Naive thymus-derived CD4-positive, alpha-beta T cell (primary cell): ENCODE results near the gene A4GNT. TPM values are rescaled to one million over a fixed set of nuclear protein-coding genes. Genes with fewer than 3 reads are reported as not detected.

Experiments
- ATAC-seq: fragments of 150-1000 bp; cut with Tn5 transposase; 2 replicates; pipeline ENCODE4 v1.10.0; 2021; ENCODE audit warnings: mild to moderate bottlenecking, moderate library complexity
- CTCF ChIA-PET: fragments of 350-600 bp; sonication (Branson Sonifier 250); formaldehyde crosslinking; loops from one replicate; lab custom pipeline; 2021; ENCODE audit warnings: antibody characterized with exemption; lab: Charles Lee
- POLR2A ChIA-PET: fragments of 350-600 bp; sonication (Branson Sonifier 250); formaldehyde crosslinking; loops from one replicate; lab custom pipeline; 2021; ENCODE audit warnings: antibody characterized with exemption, inconsistent platforms; lab: Charles Lee
- DNase-seq, 9 donors: peaks; one replicate each; pipeline versions ENCODE4 v3.0.0 to v3.0.0-alpha.2; 2020 to 2022; ENCODE audit warnings: mixed read lengths in 1 of 9
- H3K27ac ChIP-seq: one replicate; pipeline ENCODE4 v1.7.0; 2013; ENCODE audit warnings: mild to moderate bottlenecking, low read depth, low read length, moderate library complexity
- H3K27me3 ChIP-seq, 2 donors: one replicate each; pipeline ENCODE4 v1.7.0; 2013; ENCODE audit warnings: low read length in 2 of 2, mild to moderate bottlenecking in 2 of 2, moderate library complexity in 2 of 2; ENCODE audit not compliant: control insufficient read depth in 2 of 2, insufficient read depth in 2 of 2
- H3K36me3 ChIP-seq, 3 experiments: 1 replicate in 2 of 3; 2 replicates in 1 of 3; pipeline ENCODE4 v1.7.0; 2013; ENCODE audit warnings: low read length in 3 of 3, mild to moderate bottlenecking in 3 of 3, moderate library complexity in 1 of 3; ENCODE audit not compliant: insufficient read depth in 3 of 3, control insufficient read depth in 2 of 3
- H3K4me1 ChIP-seq, 2 donors: one replicate each; pipeline ENCODE4 v1.7.0; 2013; ENCODE audit warnings: low read length in 2 of 2, mild to moderate bottlenecking in 2 of 2, moderate library complexity in 1 of 2; ENCODE audit not compliant: control insufficient read depth in 2 of 2, insufficient read depth in 2 of 2
- H3K4me3 ChIP-seq: 2 replicates; pipeline ENCODE4 v1.7.0; 2013; ENCODE audit warnings: mild to moderate bottlenecking, low read length
- H3K9me3 ChIP-seq, 3 experiments: 1 replicate in 2 of 3; 2 replicates in 1 of 3; pipeline ENCODE4 v1.7.0; 2013; ENCODE audit warnings: low read length in 3 of 3; ENCODE audit not compliant: control insufficient read depth in 2 of 3
- H3K27ac Mint-ChIP-seq, 9 donors: one replicate each; pipeline ENCODE4 v1.8.0; 2020 to 2022; ENCODE audit warnings: mixed read lengths in 9 of 9, mild to moderate bottlenecking in 8 of 9, moderate library complexity in 5 of 9, inconsistent platforms in 2 of 9
- H3K27me3 Mint-ChIP-seq, 5 donors: one replicate each; pipeline ENCODE4 v1.8.0; 2021 to 2022; ENCODE audit warnings: mixed read lengths in 5 of 5, mild to moderate bottlenecking in 1 of 5
- H3K36me3 Mint-ChIP-seq, 5 donors: one replicate each; pipeline ENCODE4 v1.8.0; 2020 to 2022; ENCODE audit warnings: mixed read lengths in 5 of 5, mild to moderate bottlenecking in 3 of 5, inconsistent platforms in 1 of 5
- H3K4me1 Mint-ChIP-seq, 7 donors: one replicate each; pipeline ENCODE4 v1.8.0; 2020 to 2022; ENCODE audit warnings: mixed read lengths in 7 of 7, mild to moderate bottlenecking in 3 of 7, inconsistent platforms in 1 of 7
- H3K4me3 Mint-ChIP-seq, 10 donors: one replicate each; pipeline ENCODE4 v1.8.0; 2020 to 2022; ENCODE audit warnings: mild to moderate bottlenecking in 10 of 10, mixed read lengths in 10 of 10, moderate library complexity in 6 of 10, inconsistent platforms in 2 of 10
- H3K9me3 Mint-ChIP-seq, 11 donors: one replicate each; pipeline ENCODE4 v1.8.0; 2020 to 2022; ENCODE audit warnings: mixed read lengths in 11 of 11, mild to moderate bottlenecking in 4 of 11, inconsistent platforms in 1 of 11, moderate library complexity in 1 of 11
- intact Hi-C, 2 donors: fragments of 100-400 bp; cut with micrococcal nuclease; formaldehyde crosslinking; loops; one replicate each; pipeline ENCODE4 v1.15.1; 2023
- polyA plus RNA-seq, 2 donors: library from polyadenylated mRNA; unstranded; fragments of 300-500 nt; fragmentation: Illumina TruSeq; gene quantifications; one replicate each; pipeline ENCODE4 v1.2.3, GENCODE V29; 2021
- total RNA-seq, 6 experiments: library from RNA in 5 of 6; stranded (reverse) in 5 of 6; gene quantifications; 1 replicate in 5 of 6; 2 replicates in 1 of 6; pipeline ENCODE4 v1.2.3 and lab custom pipeline; 2021 to 2026

The A4GNT gene
- total RNA-seq = not detected
- polyA plus RNA-seq = not detected
- total RNA-seq (lab: John Stamatoyannopoulos, UW) = not detected

- Histone ChIP-seq H3K9me3 (no peaks in the 10 kb centered on the region), H3K4me3 (no peak within 1 kb of the TSS), H3K36me3 (no peaks in the 10 kb centered on the region), H3K27me3 (no peaks in the 10 kb centered on the region), H3K27ac (no peak within 1 kb of the TSS), H3K4me1 (no peaks in the 10 kb centered on the region)
- Mint-ChIP-seq H3K27me3 (peaks cover 0 to 37% (median 7%) of the 10 kb centered on the region in 5 donors), H3K4me1 (peaks cover 0 to 2% (median 0%) of the 10 kb centered on the region in 7 donors), H3K27ac (no peak within 1 kb of the TSS), H3K36me3 (no peaks in the 10 kb centered on the region), H3K4me3 (no peak within 1 kb of the TSS), H3K9me3 (no peaks in the 10 kb centered on the region)
- POLR2A ChIA-PET = no interaction called here
- DNase-seq (no peak), ATAC-seq (no peak)
- CTCF ChIA-PET = interaction anchor here (0.8 kb wide), 1 partner anchor 1026 kb away, joined by 3 read pairs; no protein-coding TSS in a partner anchor
- intact Hi-C loops = no loop called here
Observed at GRCh38 chr3:138132239-138132638, at the start of gene A4GNT. Gene A4GNT (minus strand): TSS chr3:138132390. CDS start chr3:138131256, 1,134 bp downstream.

GRCh38 chr3:138180375-138181029 lies 48.3 kb upstream of the A4GNT start:
- POLR2A ChIA-PET = no interaction called here
- H3K4me3 ChIP-seq = no peak overlapping the region
- H3K4me3 Mint-ChIP-seq = no peak overlapping the region
- H3K9me3 Mint-ChIP-seq = no peaks in the 10 kb centered on the region
- no peak overlapping the region for H3K27ac Mint-ChIP-seq
- no peaks in the 10 kb centered on the region for H3K9me3 ChIP-seq
- H3K4me1 ChIP-seq = no peaks in the 10 kb centered on the region
- no peaks in the 10 kb centered on the region for H3K36me3 ChIP-seq
- ATAC-seq (peak; percentile 95), DNase-seq (peak in 7 of 9 donors; percentile 16 to 53 (median 38))
- no peaks in the 10 kb centered on the region for H3K36me3 Mint-ChIP-seq
- H3K27me3 ChIP-seq = no peaks in the 10 kb centered on the region
- H3K27ac ChIP-seq = no peak overlapping the region
- H3K27me3 Mint-ChIP-seq = peaks cover 0 to 32% (median 9%) of the 10 kb centered on the region in 5 donors
- intact Hi-C loops = loop anchor here (1.0 to 10.0 kb wide), 11 partner anchors 46 to 1986 kb away; partner anchors contain the start of genes CEP70 (in 1 of the 2), MRAS (in 1 of the 2), MSL2 (in 1 of the 2) and NME9 (in 1 of the 2)
- H3K4me1 Mint-ChIP-seq = peaks cover 0 to 13% (median 5%) of the 10 kb centered on the region in 7 donors
- CTCF ChIA-PET = no interaction called here

- peaks cover 0 to 9% (median 0%) of the 10 kb centered on the region in 5 donors for H3K27me3 Mint-ChIP-seq
- Histone ChIP-seq H3K27me3 (no peaks in the 10 kb centered on the region), H3K36me3 (peaks cover 0 to 5% (median 0%) of the 10 kb centered on the region in 3 experiments), H3K4me1 (peaks cover 20 to 22% of the 10 kb centered on the region in 2 donors), H3K4me3 (peak within 1 kb of the TSS; percentile 79), H3K27ac (peak within 1 kb of the TSS; percentile 80), H3K9me3 (no peaks in the 10 kb centered on the region)
- CTCF ChIA-PET = interaction anchor here (0.5 to 0.7 kb wide), 4 partner anchors 14 to 741 kb away, joined by 3 read pairs; no protein-coding TSS in a partner anchor
- intact Hi-C loops = loop anchor here (1.0 to 5.0 kb wide), 8 partner anchors 13 to 1978 kb away; partner anchors contain the start of genes ARMC8 (in 2 of the 2), NME9 (in 2 of the 2), CEP70 (in 1 of the 2) and COPB2 (in 1 of the 2)
- H3K36me3 Mint-ChIP-seq = peaks cover 0 to 16% (median 7%) of the 10 kb centered on the region in 5 donors
- peak within 1 kb of the TSS; percentile 96 to 99 (median 97) for H3K27ac Mint-ChIP-seq
- POLR2A ChIA-PET = interaction anchor here (0.7 to 5.1 kb wide), 5 partner anchors 12 to 1422 kb away, joined by 3 to 46 read pairs (median 3); partner anchors contain the start of genes ARMC8 and STAG1
- peak; percentile 51 to 81 (median 74) for DNase-seq
- H3K9me3 Mint-ChIP-seq = no peaks in the 10 kb centered on the region
- peaks cover 22 to 56% (median 45%) of the 10 kb centered on the region in 7 donors for H3K4me1 Mint-ChIP-seq
- H3K4me3 Mint-ChIP-seq = peak within 1 kb of the TSS; percentile 87 to 99 (median 98)
- peak; percentile 91 for ATAC-seq
Observed at GRCh38 chr3:138174421-138175131, 42.4 kb upstream of the A4GNT start, which contains the start of gene DBR1. Gene DBR1 (minus strand): TSS chr3:138174921. CDS start chr3:138174795, 126 bp downstream.

- peak overlapping the region; percentile 96 to 99 (median 97) for H3K27ac Mint-ChIP-seq
- H3K27me3 Mint-ChIP-seq = peaks cover 0 to 8% (median 0%) of the 10 kb centered on the region in 5 donors
- H3K4me1 ChIP-seq = peaks cover 20 to 22% of the 10 kb centered on the region in 2 donors
- peaks cover 22 to 56% (median 45%) of the 10 kb centered on the region in 7 donors for H3K4me1 Mint-ChIP-seq
- peak; percentile 2 for ATAC-seq
- peak overlapping the region; percentile 80 for H3K27ac ChIP-seq
- CTCF ChIA-PET = interaction anchor here (0.7 kb wide), 1 partner anchor 149 kb away, joined by 3 read pairs; no protein-coding TSS in a partner anchor
- H3K9me3 ChIP-seq = no peaks in the 10 kb centered on the region
- peak overlapping the region; percentile 87 to 99 (median 98) for H3K4me3 Mint-ChIP-seq
- intact Hi-C loops = loop anchor here (1.0 to 5.0 kb wide), 8 partner anchors 13 to 1977 kb away; partner anchors contain the start of genes ARMC8 (in 2 of the 2), NME9 (in 2 of the 2), CEP70 (in 1 of the 2) and COPB2 (in 1 of the 2)
- peaks cover 0 to 7% (median 0%) of the 10 kb centered on the region in 3 experiments for H3K36me3 ChIP-seq
- H3K27me3 ChIP-seq = no peaks in the 10 kb centered on the region
- peaks cover 0 to 19% (median 8%) of the 10 kb centered on the region in 5 donors for H3K36me3 Mint-ChIP-seq
- H3K9me3 Mint-ChIP-seq = no peaks in the 10 kb centered on the region
- POLR2A ChIA-PET = interaction anchor here (0.6 to 5.1 kb wide), 5 partner anchors 11 to 1976 kb away, joined by 3 to 46 read pairs (median 4); partner anchors contain the start of genes ARMC8 and STAG1
- no peak for DNase-seq
- H3K4me3 ChIP-seq = peak overlapping the region; percentile 79
Observed at GRCh38 chr3:138173769-138174420, 41.7 kb upstream of the A4GNT start.

- Mint-ChIP-seq H3K36me3 (peaks cover 0 to 26% (median 8%) of the 10 kb centered on the region in 5 donors), H3K27me3 (no peaks in the 10 kb centered on the region), H3K4me1 (peaks cover 22 to 56% (median 45%) of the 10 kb centered on the region in 7 donors), H3K27ac (peak overlapping the region in 7 of 9 donors; percentile 20 to 96 (median 36)), H3K9me3 (no peaks in the 10 kb centered on the region), H3K4me3 (peak overlapping the region in 9 of 10 donors; percentile 9 to 99 (median 62))
- CTCF ChIA-PET = no interaction called here
- no peak for ATAC-seq
- intact Hi-C loops = loop anchor here (5.0 kb wide), 4 partner anchors 95 to 1505 kb away; partner anchors contain the start of genes CEP70 (in 1 of the 2) and NMNAT3 (in 1 of the 2)
- no peaks in the 10 kb centered on the region for H3K9me3 ChIP-seq
- H3K27me3 ChIP-seq = no peaks in the 10 kb centered on the region
- DNase-seq = no peak
- H3K36me3 ChIP-seq = peaks cover 0 to 9% (median 0%) of the 10 kb centered on the region in 3 experiments
- H3K4me3 ChIP-seq = no peak overlapping the region
- POLR2A ChIA-PET = interaction anchor here (1.5 to 5.1 kb wide), 2 partner anchors 9 to 14 kb away, joined by 4 to 46 read pairs; partner anchors contain the start of gene ARMC8
- no peak overlapping the region for H3K27ac ChIP-seq
- H3K4me1 ChIP-seq = peaks cover 20 to 22% of the 10 kb centered on the region in 2 donors
Observed at GRCh38 chr3:138172625-138173024, 40.4 kb upstream of the A4GNT start.
